ENCODE results near the gene RBMS3. TPM values are rescaled to one million over a fixed set of nuclear protein-coding genes. Genes with fewer than 3 reads are reported as not detected.
A peak's percentile ranks its signal among the peaks of the same experiment; 100 is the strongest.

The RBMS3 gene
- total RNA-seq, 3 donors from 2014 or later: 48.4 to 117 (median 103) TPM

DNA sequence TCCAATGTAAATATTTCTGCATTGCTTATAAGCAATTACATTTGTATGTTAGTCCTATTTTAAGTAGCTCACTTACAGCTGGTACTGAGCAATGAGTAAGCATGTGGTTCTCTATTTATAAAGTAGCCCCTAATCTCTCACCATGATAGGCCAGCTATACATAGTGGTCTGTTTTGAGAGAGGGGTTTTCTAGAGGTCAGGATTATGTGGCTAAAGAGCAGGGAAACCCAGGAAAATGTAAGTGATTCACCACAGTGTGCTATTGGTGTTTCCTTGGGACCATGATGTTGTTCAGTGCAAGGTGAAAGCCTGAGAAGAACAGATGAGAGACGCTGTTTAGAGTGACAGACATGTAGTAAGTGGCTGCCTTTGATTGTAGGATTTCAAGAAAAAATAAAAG lies 26.4 kb downstream of the RBMS3 start:
- Histone ChIP-seq H3K36me3 (no peaks in the 10 kb centered on the region), H3K27me3 (no peaks in the 10 kb centered on the region), H3K4me3 (no peak overlapping the region), H3K4me1 (no peaks in the 10 kb centered on the region), H3K27ac (no peak overlapping the region), H3K9me3 (no peaks in the 10 kb centered on the region)
- TF ChIP-seq POLR2AphosphoS5 (IDR thresholded peaks at IDR 0.05) (no peak), POLR2A (IDR thresholded peaks at IDR 0.05) (no peak)
- TF ChIP-seq, protein P1, sequence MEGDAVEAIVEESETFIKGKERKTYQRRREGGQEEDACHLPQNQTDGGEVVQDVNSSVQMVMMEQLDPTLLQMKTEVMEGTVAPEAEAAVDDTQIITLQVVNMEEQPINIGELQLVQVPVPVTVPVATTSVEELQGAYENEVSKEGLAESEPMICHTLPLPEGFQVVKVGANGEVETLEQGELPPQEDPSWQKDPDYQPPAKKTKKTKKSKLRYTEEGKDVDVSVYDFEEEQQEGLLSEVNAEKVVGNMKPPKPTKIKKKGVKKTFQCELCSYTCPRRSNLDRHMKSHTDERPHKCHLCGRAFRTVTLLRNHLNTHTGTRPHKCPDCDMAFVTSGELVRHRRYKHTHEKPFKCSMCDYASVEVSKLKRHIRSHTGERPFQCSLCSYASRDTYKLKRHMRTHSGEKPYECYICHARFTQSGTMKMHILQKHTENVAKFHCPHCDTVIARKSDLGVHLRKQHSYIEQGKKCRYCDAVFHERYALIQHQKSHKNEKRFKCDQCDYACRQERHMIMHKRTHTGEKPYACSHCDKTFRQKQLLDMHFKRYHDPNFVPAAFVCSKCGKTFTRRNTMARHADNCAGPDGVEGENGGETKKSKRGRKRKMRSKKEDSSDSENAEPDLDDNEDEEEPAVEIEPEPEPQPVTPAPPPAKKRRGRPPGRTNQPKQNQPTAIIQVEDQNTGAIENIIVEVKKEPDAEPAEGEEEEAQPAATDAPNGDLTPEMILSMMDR (IDR thresholded peaks at IDR 0.05): no peak
- DNase-seq (ENCODE audit: low spot score in 2 of 2): no peak
- intact Hi-C loops (cut with DNase I; ENCODE audit: low total_unique reads): no loop called here

DNA sequence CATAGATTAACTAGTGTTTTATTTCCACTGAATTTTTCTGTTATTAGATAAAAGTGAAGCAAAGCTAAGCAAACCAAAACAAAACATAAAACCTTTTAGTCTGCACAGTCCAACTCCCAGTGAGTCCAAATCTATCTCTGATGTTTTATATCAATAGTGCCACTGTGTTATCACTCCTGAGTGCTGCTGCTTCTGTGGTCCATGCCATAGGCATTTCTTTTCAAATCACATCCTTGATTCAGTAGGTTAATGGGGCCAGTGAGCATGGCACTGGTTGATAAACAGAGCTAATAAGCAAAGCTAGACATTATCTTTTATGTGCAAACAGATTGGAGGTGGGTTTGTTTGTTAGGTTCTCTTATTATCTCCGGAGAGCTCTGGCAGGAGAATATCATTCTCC lies 30.0 kb downstream of the RBMS3 start:
- H3K4me1 ChIP-seq: peaks cover 0 to 4% of the 10 kb centered on the region in 2 donors
- no peak overlapping the region for H3K27ac ChIP-seq
- no peak overlapping the region for H3K4me3 ChIP-seq
- intact Hi-C loops (cut with DNase I; ENCODE audit: low total_unique reads): no loop called here
- H3K36me3 ChIP-seq: no peaks in the 10 kb centered on the region
- TF ChIP-seq, protein P1 (IDR thresholded peaks at IDR 0.05): no peak
- TF ChIP-seq POLR2A (IDR thresholded peaks at IDR 0.05) (no peak), POLR2AphosphoS5 (IDR thresholded peaks at IDR 0.05) (no peak)
- H3K27me3 ChIP-seq: no peaks in the 10 kb centered on the region
- DNase-seq (ENCODE audit: low spot score in 2 of 2): no peak
- no peaks in the 10 kb centered on the region for H3K9me3 ChIP-seq

DNA sequence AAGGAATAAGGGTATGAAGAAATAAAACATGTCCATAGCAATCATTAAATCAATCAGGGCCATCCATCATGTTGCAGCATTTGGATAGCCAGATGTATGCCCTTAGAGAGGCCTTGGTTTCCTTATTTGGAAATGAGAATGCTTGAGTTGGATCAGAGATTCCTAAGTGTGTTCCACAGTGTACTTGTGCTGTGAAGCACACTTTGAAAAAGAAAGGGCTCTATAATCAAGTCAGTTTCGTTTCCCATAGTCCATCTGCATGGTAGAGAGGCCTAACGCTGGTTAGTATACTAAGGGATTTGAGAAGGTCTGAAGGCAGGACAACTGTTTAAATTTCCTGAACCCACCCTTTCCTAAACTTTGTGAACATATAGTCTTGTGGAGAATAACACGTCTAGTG lies 30.9 kb downstream of the RBMS3 start:
- TF ChIP-seq, protein P1 (IDR thresholded peaks at IDR 0.05): no peak
- TF ChIP-seq POLR2A (IDR thresholded peaks at IDR 0.05) (no peak), POLR2AphosphoS5 (IDR thresholded peaks at IDR 0.05) (no peak)
- Histone ChIP-seq H3K4me3 (peak overlapping the region in 1 of 3 donors; percentile 6), H3K27me3 (no peaks in the 10 kb centered on the region), H3K9me3 (no peaks in the 10 kb centered on the region), H3K4me1 (peaks cover 0 to 4% of the 10 kb centered on the region in 2 donors), H3K27ac (no peak overlapping the region), H3K36me3 (no peaks in the 10 kb centered on the region)
- DNase-seq (ENCODE audit: low spot score in 2 of 2): no peak
- intact Hi-C loops (cut with DNase I; ENCODE audit: low total_unique reads): no loop called here

DNA sequence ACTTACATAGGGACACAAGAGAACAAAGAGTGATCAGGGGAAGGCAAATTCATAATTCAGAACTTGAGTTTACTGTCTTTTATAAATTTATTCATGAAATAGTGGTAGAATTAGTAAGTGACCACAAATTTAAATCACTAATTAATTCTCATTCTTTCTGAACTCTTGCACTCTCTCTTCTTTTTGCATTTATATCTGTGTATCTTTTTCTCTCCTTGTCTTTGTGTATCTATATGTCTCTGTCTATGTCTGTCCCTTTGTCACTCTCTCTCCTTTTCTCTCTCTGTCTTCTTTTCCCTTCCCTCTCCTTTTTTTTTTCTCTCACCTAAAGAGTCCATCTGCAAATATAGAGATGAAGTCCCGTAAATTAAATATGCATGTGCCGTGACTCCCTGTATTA lies 31.5 kb downstream of the RBMS3 start:
- H3K9me3 ChIP-seq: no peaks in the 10 kb centered on the region
- H3K4me1 ChIP-seq: peaks cover 0 to 4% of the 10 kb centered on the region in 2 donors
- DNase-seq (ENCODE audit: low spot score in 2 of 2): no peak

DNA sequence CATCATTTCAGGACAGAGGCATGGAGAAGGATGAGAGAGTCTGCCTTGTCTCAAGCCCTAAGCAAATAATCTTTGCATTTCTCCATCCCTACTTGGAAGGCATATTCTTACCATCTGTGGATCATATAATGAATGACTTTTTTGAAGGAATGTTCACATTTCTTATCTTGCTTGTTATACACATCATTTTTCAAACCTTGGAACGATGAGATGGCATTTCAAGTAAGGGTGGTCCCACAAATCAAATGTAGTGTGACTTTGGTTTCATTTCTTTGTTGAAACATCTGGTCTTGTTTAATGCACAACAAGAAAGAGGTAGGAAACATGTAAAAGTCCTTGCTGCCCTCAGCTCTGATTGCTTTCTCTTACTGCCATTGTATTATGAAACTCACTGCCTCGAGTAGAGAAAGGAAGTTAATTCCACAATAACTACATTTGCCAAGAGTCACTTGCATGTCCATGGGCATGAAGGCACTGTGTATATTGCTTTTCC lies 32.1 kb downstream of the RBMS3 start:
- Histone ChIP-seq H3K27ac (peak overlapping the region in 1 of 2 donors; percentile 0), H3K4me1 (peaks cover 0 to 4% of the 10 kb centered on the region in 2 donors), H3K27me3 (no peaks in the 10 kb centered on the region), H3K4me3 (no peak overlapping the region), H3K9me3 (no peaks in the 10 kb centered on the region), H3K36me3 (no peaks in the 10 kb centered on the region)
- intact Hi-C loops (cut with DNase I; ENCODE audit: low total_unique reads): no loop called here
- DNase-seq (ENCODE audit: low spot score in 2 of 2): no peak
- TF ChIP-seq POLR2AphosphoS5 (IDR thresholded peaks at IDR 0.05) (no peak), POLR2A (IDR thresholded peaks at IDR 0.05) (no peak)
- TF ChIP-seq, protein P1 (IDR thresholded peaks at IDR 0.05): no peak

More for the DNA sequence above, 31.5 kb downstream of the RBMS3 start:
- Histone ChIP-seq H3K36me3 (no peaks in the 10 kb centered on the region), H3K27me3 (no peaks in the 10 kb centered on the region), H3K27ac (no peak overlapping the region), H3K4me3 (no peak overlapping the region)
- TF ChIP-seq, protein P1 (IDR thresholded peaks at IDR 0.05): no peak
- no peak for TF ChIP-seq POLR2A (IDR thresholded peaks at IDR 0.05)
- no peak for TF ChIP-seq POLR2AphosphoS5 (IDR thresholded peaks at IDR 0.05)
- intact Hi-C loops (cut with DNase I; ENCODE audit: low total_unique reads): no loop called here
